Natural killer cell (primary cell): Measurements from ENCODE around the gene YBX3. TPM values are rescaled to one million over a fixed set of nuclear protein-coding genes. Genes with fewer than 3 reads are reported as not detected.

ENCODE experiments used
- ATAC-seq, 3 donors: fragments of 150-1000 bp in 2 of 3; fragments of 200-7000 bp in 1 of 3; cut with Tn5 transposase; 1 replicate in 1 of 3; 2 replicates in 2 of 3; pipeline ENCODE4 v1.10.0; 2021; ENCODE audit warnings: mild to moderate bottlenecking in 2 of 3, moderate library complexity in 2 of 3
- DNase-seq, 2 donors: peaks; one replicate each; pipeline versions ENCODE4 v3.0.0 to v3.0.0-alpha.2; 2013 to 2021; ENCODE audit warnings: mixed read lengths in 1 of 2
- H3K27ac ChIP-seq: one replicate; pipeline ENCODE4 v1.5.1; 2013; ENCODE audit warnings: mild to moderate bottlenecking, low read length
- H3K27me3 ChIP-seq: one replicate; pipeline ENCODE4 v1.6.1; 2013; ENCODE audit warnings: low read length; ENCODE audit not compliant: control insufficient read depth, insufficient read depth
- H3K36me3 ChIP-seq: one replicate; pipeline ENCODE4 v1.6.1; 2013; ENCODE audit warnings: low read length; ENCODE audit not compliant: control insufficient read depth, insufficient read depth
- H3K4me1 ChIP-seq: one replicate; pipeline ENCODE4 v1.6.1; 2013; ENCODE audit warnings: low read length; ENCODE audit not compliant: control insufficient read depth, insufficient read depth
- H3K4me3 ChIP-seq: one replicate; pipeline ENCODE4 v1.5.1; 2013; ENCODE audit warnings: low read length
- H3K9me3 ChIP-seq: one replicate; pipeline ENCODE4 v1.6.1; 2013; ENCODE audit warnings: low read length; ENCODE audit not compliant: control insufficient read depth, insufficient read depth
- H3K27ac Mint-ChIP-seq, 2 donors: one replicate each; pipeline ENCODE4 v1.8.0; 2022; ENCODE audit warnings: mild to moderate bottlenecking in 2 of 2, mixed read lengths in 2 of 2, moderate library complexity in 1 of 2
- H3K27me3 Mint-ChIP-seq, 2 donors: one replicate each; pipeline ENCODE4 v1.8.0; 2022; ENCODE audit warnings: low read depth in 2 of 2, mixed read lengths in 2 of 2
- H3K36me3 Mint-ChIP-seq: one replicate; pipeline ENCODE4 v1.8.0; 2022; ENCODE audit warnings: mixed read lengths
- H3K4me1 Mint-ChIP-seq, 2 donors: one replicate each; pipeline ENCODE4 v1.8.0; 2022; ENCODE audit warnings: mixed read lengths in 2 of 2
- H3K4me3 Mint-ChIP-seq: one replicate; pipeline ENCODE4 v1.8.0; 2022; ENCODE audit warnings: mild to moderate bottlenecking, moderate library complexity, mixed read lengths
- H3K9me3 Mint-ChIP-seq, 2 donors: one replicate each; pipeline ENCODE4 v1.8.0; 2022; ENCODE audit warnings: mixed read lengths in 2 of 2
- CTCF ChIP-seq: fragments of 200-600 bp; IDR thresholded peaks from one replicate; pipeline ENCODE4 v1.8.0; 2022; ENCODE audit warnings: antibody characterized with exemption
- WGBS: methylation state at CpG from one replicate; pipeline ENCODE4 v1.1.7; 2013; ENCODE audit warnings: missing lambda C conversion rate; ENCODE audit not compliant: insufficient coverage; 5-methylcytosine and 5-hydroxymethylcytosine counted together
- intact Hi-C: fragments of 100-400 bp; cut with micrococcal nuclease; formaldehyde crosslinking; loops from one replicate; pipeline ENCODE4 v1.14.2; 2022
- total RNA-seq, 4 donors: library from RNA; stranded (reverse); fragments of 120-200 nt in 1 of 4; gene quantifications; one replicate each; pipeline versions ENCODE4 v1.2.3 to v1.2.4, GENCODE V29; 2013 to 2022

Gene YBX3
- total RNA-seq, 3 donors from 2014 or later (not counting 1 experiment from before 2014, with no cell fraction given): 13.4 to 36.0 (median 33.0) TPM

GRCh38 chr12:10736463-10736862, 13.3 kb upstream of the YBX3 start:
- Histone ChIP-seq H3K4me1 (no peaks in the 10 kb centered on the region), H3K36me3 (no peaks in the 10 kb centered on the region), H3K27ac (no peak overlapping the region), H3K27me3 (no peaks in the 10 kb centered on the region), H3K9me3 (no peaks in the 10 kb centered on the region), H3K4me3 (no peak overlapping the region)
- WGBS: 86% methylated on average over 1 of the region's 1 CpG
- no peak overlapping the region for H3K4me3 Mint-ChIP-seq
- no peaks in the 10 kb centered on the region for H3K9me3 Mint-ChIP-seq
- DNase-seq (no peak), ATAC-seq (no peak)
- no peaks in the 10 kb centered on the region for H3K36me3 Mint-ChIP-seq
- intact Hi-C loops: no loop called here
- peaks cover 19 to 50% of the 10 kb centered on the region in 2 donors for H3K27me3 Mint-ChIP-seq
- no peak overlapping the region for H3K27ac Mint-ChIP-seq
- TF ChIP-seq CTCF: no peak
- H3K4me1 Mint-ChIP-seq: no peaks in the 10 kb centered on the region

- Mint-ChIP-seq H3K27me3 (peaks cover 16 to 42% of the 10 kb centered on the region in 2 donors), H3K36me3 (no peaks in the 10 kb centered on the region), H3K27ac (no peak overlapping the region), H3K4me1 (no peaks in the 10 kb centered on the region), H3K9me3 (no peaks in the 10 kb centered on the region), H3K4me3 (no peak overlapping the region)
- Histone ChIP-seq H3K4me1 (no peaks in the 10 kb centered on the region), H3K9me3 (no peaks in the 10 kb centered on the region), H3K4me3 (no peak overlapping the region), H3K27ac (no peak overlapping the region), H3K27me3 (no peaks in the 10 kb centered on the region), H3K36me3 (no peaks in the 10 kb centered on the region)
- intact Hi-C loops: no loop called here
- TF ChIP-seq CTCF: no peak
- ATAC-seq: no peak
- DNase-seq: no peak
Measured at GRCh38 chr12:10735428-10735827, 12.3 kb upstream of the YBX3 start.

- peaks cover 23 to 47% of the 10 kb centered on the region in 2 donors for H3K27me3 Mint-ChIP-seq
- H3K27ac Mint-ChIP-seq: no peak overlapping the region
- H3K4me1 ChIP-seq: no peaks in the 10 kb centered on the region
- H3K4me3 Mint-ChIP-seq: no peak overlapping the region
- no peak for DNase-seq
- no peak overlapping the region for H3K4me3 ChIP-seq
- WGBS: 86% methylated on average over 4 of the region's 4 CpGs
- TF ChIP-seq CTCF: no peak
- no peak for ATAC-seq
- H3K36me3 Mint-ChIP-seq: no peaks in the 10 kb centered on the region
- no peaks in the 10 kb centered on the region for H3K9me3 ChIP-seq
- H3K36me3 ChIP-seq: no peaks in the 10 kb centered on the region
- no peak overlapping the region for H3K27ac ChIP-seq
- intact Hi-C loops: no loop called here
- no peaks in the 10 kb centered on the region for H3K9me3 Mint-ChIP-seq
- no peaks in the 10 kb centered on the region for H3K4me1 Mint-ChIP-seq
- H3K27me3 ChIP-seq: no peaks in the 10 kb centered on the region
Measured at GRCh38 chr12:10732549-10732948, 9.4 kb upstream of the YBX3 start.

GRCh38 chr12:10732066-10732465, 8.9 kb upstream of the YBX3 start:
- Mint-ChIP-seq H3K4me3 (no peak overlapping the region), H3K9me3 (no peaks in the 10 kb centered on the region), H3K27me3 (peaks cover 27 to 42% of the 10 kb centered on the region in 2 donors), H3K4me1 (no peaks in the 10 kb centered on the region), H3K27ac (no peak overlapping the region), H3K36me3 (no peaks in the 10 kb centered on the region)
- H3K4me1 ChIP-seq: no peaks in the 10 kb centered on the region
- H3K27ac ChIP-seq: no peak overlapping the region
- WGBS: 100% methylated on average over 1 of the region's 2 CpGs
- H3K36me3 ChIP-seq: no peaks in the 10 kb centered on the region
- DNase-seq (no peak), ATAC-seq (no peak)
- H3K9me3 ChIP-seq: no peaks in the 10 kb centered on the region
- H3K27me3 ChIP-seq: peaks cover under 1% of the 10 kb centered on the region
- intact Hi-C loops: no loop called here
- no peak for TF ChIP-seq CTCF
- no peak overlapping the region for H3K4me3 ChIP-seq
